ENCODE data around the gene ENPP3. TPM values are rescaled to one million over a fixed set of nuclear protein-coding genes. Genes with fewer than 3 reads are reported as not detected.

Gene ENPP3
- total and polyA plus RNA-seq, 3 donors from 2014 or later = 1.6 to 3.3 (median 2.8) TPM

DNA sequence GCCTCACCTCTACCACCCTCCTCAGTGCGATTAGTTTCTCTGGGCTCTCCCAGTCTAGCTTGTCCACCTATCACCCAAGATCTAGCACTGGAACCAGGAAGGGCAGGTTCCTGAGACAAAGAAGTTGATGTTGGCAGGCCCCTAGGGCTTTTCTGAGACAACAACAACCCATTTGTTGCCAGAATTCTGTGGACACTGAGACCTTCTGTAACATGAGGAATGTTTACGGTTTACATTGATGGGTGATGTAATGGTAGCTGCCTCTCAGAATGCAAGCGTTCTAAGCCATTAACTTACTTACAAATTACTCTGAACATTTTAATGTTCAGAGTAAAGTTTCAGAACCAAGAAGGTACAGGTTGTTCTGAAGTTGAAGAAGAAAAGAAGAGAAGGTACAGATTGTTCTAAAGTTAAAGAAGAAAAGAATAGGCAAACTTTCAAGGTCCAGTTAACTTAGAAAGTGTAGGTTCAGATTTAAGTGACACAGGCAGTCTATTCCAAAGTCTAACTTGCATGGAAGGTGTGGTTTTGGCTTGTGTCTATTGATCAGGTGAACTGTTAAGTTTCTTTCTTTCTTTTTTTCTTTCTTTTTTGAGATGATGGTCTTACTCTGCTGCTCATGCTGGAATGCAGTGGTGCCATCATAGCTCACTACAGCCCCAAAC is 5.3 kb upstream of the ENPP3 start:
- no peaks in the 10 kb centered on the region for H3K36me3 ChIP-seq (ENCODE audit: low read depth, missing control alignments)
- 87 to 92% methylated on average over 3 of the region's 3 CpGs for WGBS, 2 donors
- no peak for DNase-seq
- H3K27ac ChIP-seq = no peak overlapping the region
- peaks cover 19% of the 10 kb centered on the region for H3K4me1 ChIP-seq
- H3K4me3 ChIP-seq = no peak overlapping the region
- H3K27me3 ChIP-seq = no peaks in the 10 kb centered on the region
- TF ChIP-seq, protein P1, sequence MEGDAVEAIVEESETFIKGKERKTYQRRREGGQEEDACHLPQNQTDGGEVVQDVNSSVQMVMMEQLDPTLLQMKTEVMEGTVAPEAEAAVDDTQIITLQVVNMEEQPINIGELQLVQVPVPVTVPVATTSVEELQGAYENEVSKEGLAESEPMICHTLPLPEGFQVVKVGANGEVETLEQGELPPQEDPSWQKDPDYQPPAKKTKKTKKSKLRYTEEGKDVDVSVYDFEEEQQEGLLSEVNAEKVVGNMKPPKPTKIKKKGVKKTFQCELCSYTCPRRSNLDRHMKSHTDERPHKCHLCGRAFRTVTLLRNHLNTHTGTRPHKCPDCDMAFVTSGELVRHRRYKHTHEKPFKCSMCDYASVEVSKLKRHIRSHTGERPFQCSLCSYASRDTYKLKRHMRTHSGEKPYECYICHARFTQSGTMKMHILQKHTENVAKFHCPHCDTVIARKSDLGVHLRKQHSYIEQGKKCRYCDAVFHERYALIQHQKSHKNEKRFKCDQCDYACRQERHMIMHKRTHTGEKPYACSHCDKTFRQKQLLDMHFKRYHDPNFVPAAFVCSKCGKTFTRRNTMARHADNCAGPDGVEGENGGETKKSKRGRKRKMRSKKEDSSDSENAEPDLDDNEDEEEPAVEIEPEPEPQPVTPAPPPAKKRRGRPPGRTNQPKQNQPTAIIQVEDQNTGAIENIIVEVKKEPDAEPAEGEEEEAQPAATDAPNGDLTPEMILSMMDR (IDR thresholded peaks at IDR 0.05) = no peak
- no peak for TF ChIP-seq POLR2A (IDR thresholded peaks at IDR 0.05)
- intact Hi-C loops (cut with DNase I; ENCODE audit: low total_unique reads) = no loop called here
- no peaks in the 10 kb centered on the region for H3K9me3 ChIP-seq

DNA sequence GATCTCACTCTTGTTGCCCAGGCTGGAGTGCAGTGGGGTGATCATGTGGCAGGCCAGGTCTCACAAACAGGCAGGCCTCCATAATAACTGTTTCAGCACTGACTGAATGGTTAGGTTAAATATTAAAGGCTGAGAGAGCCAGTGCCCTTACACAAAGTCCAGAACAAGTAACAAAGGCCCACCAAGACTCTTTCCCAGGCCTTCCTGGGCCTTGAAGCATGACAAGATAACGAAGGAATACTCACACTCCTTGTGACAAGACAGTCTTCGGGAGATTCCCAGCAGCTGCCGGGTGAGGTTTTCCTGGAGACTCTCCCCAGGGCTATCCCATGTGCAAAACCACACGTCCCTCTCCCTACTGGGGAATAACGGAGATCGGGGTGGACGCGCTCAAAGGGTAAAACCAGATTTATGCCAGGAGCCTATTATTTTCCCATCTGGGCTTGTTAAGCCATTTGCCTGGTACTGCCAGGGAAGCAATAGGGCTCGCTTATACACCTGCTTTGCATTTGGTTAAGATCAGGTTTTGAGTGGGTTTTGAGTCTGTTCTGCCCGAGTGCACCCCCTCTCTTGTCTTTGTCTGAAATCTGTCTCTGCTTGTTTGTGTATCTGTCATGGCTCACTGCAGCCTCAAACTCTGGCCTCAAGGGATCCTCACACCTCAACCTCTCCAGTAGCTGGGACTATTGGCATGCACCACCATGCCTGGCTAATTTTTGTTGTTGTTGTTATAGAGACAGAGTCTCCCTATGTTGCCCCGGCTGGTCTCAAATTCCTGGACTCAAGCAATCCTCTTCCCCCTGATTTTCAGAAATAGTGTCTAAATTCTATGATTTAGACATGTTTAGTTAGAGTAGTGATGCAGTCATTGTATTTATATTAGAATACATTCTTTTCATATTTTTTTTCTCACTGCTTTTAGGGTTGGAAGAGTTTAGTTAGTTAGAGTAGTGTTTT is 1.4 kb upstream of the ENPP3 start:
- Histone ChIP-seq H3K27me3 (no peaks in the 10 kb centered on the region), H3K4me3 (no peak overlapping the region), H3K9me3 (no peaks in the 10 kb centered on the region), H3K27ac (no peak overlapping the region), H3K36me3 (ENCODE audit: low read depth, missing control alignments) (no peaks in the 10 kb centered on the region), H3K4me1 (no peaks in the 10 kb centered on the region)
- intact Hi-C loops (cut with DNase I; ENCODE audit: low total_unique reads) = no loop called here
- TF ChIP-seq POLR2A (IDR thresholded peaks at IDR 0.05) = no peak
- TF ChIP-seq, protein P1 (IDR thresholded peaks at IDR 0.05) = no peak
- DNase-seq = no peak
- WGBS, 2 donors = 77 to 79% methylated on average over 11 of the region's 11 CpGs

DNA sequence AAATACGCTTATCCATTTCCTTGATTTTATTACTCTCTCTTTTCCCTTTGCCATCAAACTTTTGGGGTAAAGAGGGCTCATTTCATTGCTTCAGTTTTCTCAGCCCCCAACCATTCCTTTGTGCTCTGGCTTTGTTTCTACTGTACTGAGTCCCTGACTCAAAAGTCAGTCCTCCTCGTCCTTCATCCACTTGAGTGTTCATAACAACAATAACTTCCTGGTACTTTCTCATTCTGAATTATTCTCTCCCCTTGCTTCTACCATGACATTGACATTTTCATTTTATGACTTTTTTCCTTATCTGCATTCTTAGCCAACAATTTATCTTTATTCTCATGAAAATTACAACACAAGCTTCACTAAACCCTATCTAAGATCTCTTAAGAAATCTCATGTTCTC is 911 bp downstream of the ENPP3 start:
- intact Hi-C loops (cut with DNase I; ENCODE audit: low total_unique reads) = no loop called here

DNA sequence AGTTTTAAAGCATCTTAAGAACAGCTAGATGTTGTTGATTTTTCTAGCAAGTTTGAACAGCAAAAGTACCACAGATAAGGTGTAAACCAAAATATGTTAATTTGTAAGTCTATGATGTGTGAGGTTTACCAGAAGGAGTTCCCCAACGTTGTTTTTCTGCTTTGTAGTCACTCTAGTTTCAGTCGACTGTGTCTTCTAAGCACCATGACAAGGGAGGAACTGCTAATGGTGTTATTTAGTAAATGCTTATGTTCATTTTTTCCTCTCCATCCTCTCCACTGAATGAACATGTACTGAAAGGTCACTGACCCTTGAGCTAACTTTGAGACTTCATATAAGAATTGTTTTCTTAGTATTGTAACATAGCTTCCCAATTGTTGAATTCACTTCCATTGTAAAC is 3.0 kb downstream of the ENPP3 start:
- H3K36me3 ChIP-seq (ENCODE audit: low read depth, missing control alignments) = no peaks in the 10 kb centered on the region
- no peaks in the 10 kb centered on the region for H3K4me1 ChIP-seq
- DNase-seq = no peak
- H3K9me3 ChIP-seq = no peaks in the 10 kb centered on the region
- no peak overlapping the region for H3K4me3 ChIP-seq
- TF ChIP-seq, protein P1 (IDR thresholded peaks at IDR 0.05) = no peak
- TF ChIP-seq POLR2A (IDR thresholded peaks at IDR 0.05) = no peak
- H3K27me3 ChIP-seq = no peaks in the 10 kb centered on the region
- 68 to 76% methylated on average over 2 of the region's 2 CpGs for WGBS, 2 donors
- intact Hi-C loops (cut with DNase I; ENCODE audit: low total_unique reads) = no loop called here
- H3K27ac ChIP-seq = no peak overlapping the region

More for the DNA sequence above, 911 bp downstream of the ENPP3 start:
- TF ChIP-seq, protein P1 (IDR thresholded peaks at IDR 0.05) = no peak
- no peak for TF ChIP-seq POLR2A (IDR thresholded peaks at IDR 0.05)
- H3K9me3 ChIP-seq = no peaks in the 10 kb centered on the region
- no peaks in the 10 kb centered on the region for H3K27me3 ChIP-seq
- H3K4me3 ChIP-seq = no peak overlapping the region
- WGBS, 2 donors = 93 to 98% methylated on average over 2 of the region's 2 CpGs
- no peak for DNase-seq
- no peak overlapping the region for H3K27ac ChIP-seq
- no peaks in the 10 kb centered on the region for H3K4me1 ChIP-seq
- no peaks in the 10 kb centered on the region for H3K36me3 ChIP-seq (ENCODE audit: low read depth, missing control alignments)

Data from testis (tissue), 3 donors.